Skin of body (tissue), 2 donors: ENCODE results near the gene DNTTIP2. TPM values are rescaled to one million over a fixed set of nuclear protein-coding genes. Genes with fewer than 3 reads are reported as not detected.
"Not testable (repeated sequence)": the region's sequence is repeated elsewhere in the genome, so short reads cannot be mapped to it uniquely, and the experiment has no call there.

Source experiments
- DNase-seq: peaks from one replicate; lab custom pipeline; 2025; lab: John Stamatoyannopoulos, UW
- total RNA-seq: library from RNA; depleted of rRNA; stranded (reverse); fragments of >200 nt; gene quantifications from one replicate; pipeline ENCODE4 v1.2.3, GENCODE V29; 2014

DNTTIP2 gene
- total RNA-seq, 1 donor from 2014 or later: 33.0 TPM

DNA sequence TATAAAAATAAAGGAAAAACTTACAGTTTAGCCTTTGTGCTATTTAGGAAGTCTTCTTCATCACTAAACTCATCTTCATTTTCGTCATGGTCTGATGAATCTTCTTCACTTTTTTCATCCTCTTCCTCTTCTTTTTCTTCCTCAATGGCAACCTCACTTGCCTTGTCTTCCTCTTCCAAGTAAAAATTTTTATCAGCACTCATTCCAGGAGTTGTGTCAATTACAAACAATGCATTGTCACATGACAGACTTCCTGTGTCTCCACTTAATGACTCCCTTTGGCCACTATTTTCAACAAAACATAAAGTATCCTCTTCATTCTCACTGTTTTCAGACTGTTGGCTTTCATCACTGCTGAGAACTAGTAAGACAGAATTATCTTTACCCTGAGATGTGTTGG, 2.8 kb downstream of the DNTTIP2 start:
- no peak for DNase-seq

- DNase-seq: peak; percentile 16
Observed at GRCh38 chr1:93874025-93874651, 4.9 kb downstream of the DNTTIP2 start.

GRCh38 chr1:93871366-93871765, 7.6 kb downstream of the DNTTIP2 start:
- DNase-seq: no peak

DNA sequence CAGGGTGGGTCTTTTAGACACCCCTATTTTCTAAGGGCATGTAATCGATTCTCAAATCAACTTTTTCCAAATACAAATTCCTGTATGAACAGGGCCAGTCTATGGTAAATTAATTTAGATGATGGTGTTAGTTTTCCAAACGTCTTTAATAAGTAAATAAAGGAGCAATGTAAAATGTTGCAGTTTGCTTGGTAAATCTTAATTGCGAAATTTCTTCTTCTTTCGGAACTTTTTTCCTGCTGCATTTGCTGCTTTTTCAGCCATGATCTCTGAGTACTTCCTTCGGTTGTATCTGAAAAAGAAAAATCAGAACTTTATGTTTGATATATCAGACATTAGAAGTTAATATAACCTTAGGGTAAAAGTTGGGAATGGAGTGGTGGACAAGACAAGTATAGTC, 9.4 kb downstream of the DNTTIP2 start:
- no peak for DNase-seq

GRCh38 chr1:93868492-93868891, 10.5 kb downstream of the DNTTIP2 start:
- DNase-seq: not testable (repeated sequence)

GRCh38 chr1:93865253-93865652, 13.8 kb downstream of the DNTTIP2 start:
- no peak for DNase-seq

DNA sequence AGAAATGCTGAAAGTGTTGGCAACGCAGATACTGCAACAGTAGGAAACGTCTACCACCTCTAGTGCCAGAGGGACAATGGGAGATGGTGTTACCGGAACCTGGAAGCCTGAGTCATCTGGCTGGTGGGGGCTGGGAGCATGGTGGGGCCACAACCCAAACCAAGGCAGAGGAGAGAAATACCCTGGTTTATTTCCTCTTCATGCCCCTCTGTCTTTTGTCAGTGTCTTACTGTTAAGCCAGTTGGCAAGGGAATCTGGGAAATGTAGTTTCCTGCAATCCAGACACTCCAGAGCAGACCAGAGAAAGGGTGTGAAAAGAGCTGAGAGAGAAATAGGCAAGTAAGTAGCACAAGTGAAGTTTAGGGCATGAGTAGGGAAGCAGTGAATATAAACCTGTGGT, 14.8 kb downstream of the DNTTIP2 start:
- DNase-seq: no peak

DNA sequence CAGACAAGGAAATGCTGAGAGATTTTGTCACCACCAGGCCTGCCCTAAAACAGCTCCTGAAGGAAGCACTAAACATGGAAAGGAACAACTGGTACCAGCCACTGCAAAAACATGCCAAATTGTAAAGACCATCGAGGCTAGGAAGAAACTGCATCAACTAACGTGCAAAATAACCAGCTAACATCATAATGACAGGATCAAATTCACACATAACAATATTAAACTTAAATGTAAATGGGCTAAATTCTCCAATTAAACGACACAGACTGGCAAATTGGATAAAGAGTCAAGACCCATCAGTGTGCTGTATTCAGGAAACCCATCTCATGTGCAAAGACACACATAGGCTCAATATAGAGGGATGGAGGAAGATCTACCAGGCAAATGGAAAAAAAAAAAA, 21.4 kb downstream of the DNTTIP2 start:
- DNase-seq: not testable (repeated sequence)

GRCh38 chr1:93855983-93856382, 23.0 kb downstream of the DNTTIP2 start:
- DNase-seq: not testable (repeated sequence)

DNA sequence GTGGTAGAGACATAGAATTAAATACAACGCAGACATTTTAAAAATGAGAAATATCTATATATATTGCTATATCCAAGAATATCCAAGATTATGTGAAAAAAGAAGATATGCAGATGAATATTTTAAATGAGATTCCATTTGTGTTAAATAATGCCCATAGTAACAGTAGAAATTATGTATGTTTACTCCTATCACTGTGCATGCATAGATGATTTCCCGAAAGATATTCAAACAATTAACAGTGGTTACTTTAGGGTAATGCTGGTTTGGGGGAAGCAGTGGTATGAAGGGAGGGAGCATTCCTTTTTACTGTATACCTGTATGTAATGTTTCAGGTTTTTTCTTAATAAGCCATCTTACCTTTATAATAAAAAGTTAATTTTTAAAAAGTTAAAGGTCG, 25.1 kb downstream of the DNTTIP2 start:
- no peak for DNase-seq

GRCh38 chr1:93851878-93852277, 27.1 kb downstream of the DNTTIP2 start:
- no peak for DNase-seq

GRCh38 chr1:93851327-93851712, 27.7 kb downstream of the DNTTIP2 start:
- DNase-seq: no peak

DNA sequence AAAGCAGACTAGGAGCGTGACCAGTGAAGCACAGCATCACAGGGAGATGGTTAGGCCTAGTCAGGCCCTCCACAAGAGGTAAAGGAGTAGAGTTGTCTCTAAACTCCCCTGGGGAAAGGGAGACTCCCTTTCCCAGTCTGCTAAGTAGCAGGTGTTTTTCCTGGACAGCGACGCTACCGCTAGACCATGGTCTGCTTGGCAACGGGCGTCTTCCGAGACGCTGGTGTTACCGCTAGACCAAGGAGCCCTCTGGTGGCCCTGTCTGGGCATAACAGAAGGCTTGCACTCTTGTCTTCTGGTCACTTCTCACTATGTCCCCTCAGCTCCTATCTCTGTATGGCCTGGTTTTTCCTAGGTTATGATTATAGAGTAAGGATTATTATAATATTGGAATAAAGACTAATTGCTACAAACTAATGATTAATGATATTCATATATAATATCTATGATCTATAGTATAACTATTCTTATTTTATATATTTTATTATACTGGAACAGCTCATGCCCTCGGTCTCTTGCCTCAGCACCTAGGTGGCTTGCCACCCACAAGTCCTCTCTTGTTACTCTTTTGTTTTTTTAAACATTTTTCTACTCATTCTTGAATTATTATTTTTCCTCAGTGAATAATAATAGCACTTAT, 28.2 kb downstream of the DNTTIP2 start:
- DNase-seq: not testable (repeated sequence)

DNA sequence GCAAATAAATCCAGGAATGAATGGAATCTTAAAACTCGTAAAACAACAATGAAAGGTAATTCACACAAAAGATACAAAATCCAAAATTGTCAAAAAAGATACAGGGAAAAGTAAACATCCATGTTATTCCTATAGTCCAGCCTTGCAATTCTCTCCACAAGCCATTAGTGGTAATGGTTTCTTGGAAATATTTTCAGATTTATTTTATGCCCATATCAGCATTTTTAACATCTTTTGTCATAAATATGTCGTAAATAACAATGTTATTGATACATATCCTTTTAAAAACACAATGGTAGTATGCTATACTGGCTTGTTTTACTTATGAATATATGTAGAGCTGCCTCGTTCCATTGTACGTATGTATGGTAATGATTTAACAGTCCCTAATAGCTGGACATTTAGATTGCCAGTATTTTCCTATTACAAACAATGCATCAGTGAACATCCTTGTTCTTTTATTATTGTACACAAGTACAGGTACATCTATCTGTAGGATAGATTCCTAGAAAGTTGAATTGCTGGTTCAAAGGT, 30.6 kb downstream of the DNTTIP2 start:
- no peak for DNase-seq

GRCh38 chr1:93847811-93848288, 31.2 kb downstream of the DNTTIP2 start:
- DNase-seq: peak; percentile 64

- DNase-seq: peak; percentile 94
Observed at GRCh38 chr1:93846992-93847810, 31.8 kb downstream of the DNTTIP2 start.

GRCh38 chr1:93846206-93846991, 32.6 kb downstream of the DNTTIP2 start:
- peak; percentile 83 for DNase-seq

- peak; percentile 93 for DNase-seq
Observed at GRCh38 chr1:93845538-93846205, 33.3 kb downstream of the DNTTIP2 start.

DNA sequence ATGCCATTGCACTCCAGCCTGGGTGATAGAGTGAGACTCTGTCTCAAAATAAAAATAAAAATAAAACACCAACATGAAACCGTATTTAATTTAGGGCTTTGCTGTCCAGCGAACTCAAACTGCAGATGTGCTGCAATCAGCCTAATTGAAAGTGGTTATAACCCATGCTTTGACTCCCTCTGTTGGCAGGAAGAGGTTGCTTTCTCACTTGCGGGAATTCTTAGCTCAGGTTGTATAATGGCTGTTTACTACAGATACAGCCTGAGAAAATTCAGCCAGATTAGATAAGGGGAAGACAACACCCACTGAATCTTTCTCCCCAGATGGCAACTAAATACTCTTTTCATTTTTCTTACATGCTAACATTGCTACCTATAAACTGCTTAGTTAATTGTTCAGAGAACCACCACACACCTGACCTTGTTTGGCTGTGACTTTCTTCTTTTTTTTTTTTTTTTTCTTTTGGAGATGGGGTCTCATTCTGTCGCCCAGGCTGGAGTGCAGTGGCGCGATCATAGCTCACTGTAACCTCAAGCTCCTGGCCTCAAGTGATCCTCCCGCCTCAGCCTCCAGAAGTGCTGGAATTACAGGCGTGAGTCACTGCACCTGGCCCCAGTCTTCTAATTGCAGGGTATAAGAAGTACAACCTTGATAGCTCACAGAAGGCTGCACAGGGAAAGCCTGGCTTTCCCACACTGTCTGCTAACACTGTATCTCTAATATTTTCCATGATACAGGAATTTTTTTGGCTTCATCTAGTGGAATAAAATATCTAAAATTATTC, 34.6 kb downstream of the DNTTIP2 start:
- DNase-seq: peak; percentile 74
